Measurements from ENCODE around the gene ADGRL3. TPM values are rescaled to one million over a fixed set of nuclear protein-coding genes. Genes with fewer than 3 reads are reported as not detected.

The ADGRL3 gene
- total RNA-seq, 1 donor from 2014 or later = 44.8 TPM

DNA sequence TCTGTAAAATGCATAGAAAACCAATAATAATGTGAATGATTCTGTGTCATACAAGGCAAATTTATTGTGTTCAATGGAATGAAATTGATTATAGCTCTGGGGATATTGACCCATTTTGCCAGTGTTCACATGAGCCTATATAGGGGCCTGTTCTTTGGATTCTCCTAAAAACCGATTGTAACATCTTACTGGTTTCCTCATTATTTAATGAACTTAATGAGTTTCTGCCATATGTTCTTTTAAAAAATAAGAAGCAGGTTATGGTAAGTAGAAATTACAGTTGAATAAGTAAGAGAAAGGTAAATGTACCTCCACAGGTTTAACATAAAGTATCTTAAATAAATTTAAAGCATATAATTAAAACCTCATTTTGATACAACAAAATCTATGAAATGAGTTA is 24.6 kb upstream of the ADGRL3 start:
- H3K36me3 Mint-ChIP-seq (ENCODE audit: low read depth, unreplicated experiment) = no peaks in the 10 kb centered on the region
- DNase-seq (ENCODE audit: low spot score) = no peak
- H3K4me1 Mint-ChIP-seq (ENCODE audit: unreplicated experiment) = no peaks in the 10 kb centered on the region
- TF ChIP-seq, protein P1, sequence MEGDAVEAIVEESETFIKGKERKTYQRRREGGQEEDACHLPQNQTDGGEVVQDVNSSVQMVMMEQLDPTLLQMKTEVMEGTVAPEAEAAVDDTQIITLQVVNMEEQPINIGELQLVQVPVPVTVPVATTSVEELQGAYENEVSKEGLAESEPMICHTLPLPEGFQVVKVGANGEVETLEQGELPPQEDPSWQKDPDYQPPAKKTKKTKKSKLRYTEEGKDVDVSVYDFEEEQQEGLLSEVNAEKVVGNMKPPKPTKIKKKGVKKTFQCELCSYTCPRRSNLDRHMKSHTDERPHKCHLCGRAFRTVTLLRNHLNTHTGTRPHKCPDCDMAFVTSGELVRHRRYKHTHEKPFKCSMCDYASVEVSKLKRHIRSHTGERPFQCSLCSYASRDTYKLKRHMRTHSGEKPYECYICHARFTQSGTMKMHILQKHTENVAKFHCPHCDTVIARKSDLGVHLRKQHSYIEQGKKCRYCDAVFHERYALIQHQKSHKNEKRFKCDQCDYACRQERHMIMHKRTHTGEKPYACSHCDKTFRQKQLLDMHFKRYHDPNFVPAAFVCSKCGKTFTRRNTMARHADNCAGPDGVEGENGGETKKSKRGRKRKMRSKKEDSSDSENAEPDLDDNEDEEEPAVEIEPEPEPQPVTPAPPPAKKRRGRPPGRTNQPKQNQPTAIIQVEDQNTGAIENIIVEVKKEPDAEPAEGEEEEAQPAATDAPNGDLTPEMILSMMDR (IDR thresholded peaks at IDR 0.05; ENCODE audit: unreplicated experiment) = no peak
- H3K9me3 Mint-ChIP-seq (ENCODE audit: unreplicated experiment) = no peaks in the 10 kb centered on the region
- no peak overlapping the region for H3K27ac Mint-ChIP-seq (ENCODE audit: unreplicated experiment)
- no peaks in the 10 kb centered on the region for H3K27me3 Mint-ChIP-seq (ENCODE audit: unreplicated experiment)
- H3K4me3 Mint-ChIP-seq (ENCODE audit: unreplicated experiment) = no peak overlapping the region

DNA sequence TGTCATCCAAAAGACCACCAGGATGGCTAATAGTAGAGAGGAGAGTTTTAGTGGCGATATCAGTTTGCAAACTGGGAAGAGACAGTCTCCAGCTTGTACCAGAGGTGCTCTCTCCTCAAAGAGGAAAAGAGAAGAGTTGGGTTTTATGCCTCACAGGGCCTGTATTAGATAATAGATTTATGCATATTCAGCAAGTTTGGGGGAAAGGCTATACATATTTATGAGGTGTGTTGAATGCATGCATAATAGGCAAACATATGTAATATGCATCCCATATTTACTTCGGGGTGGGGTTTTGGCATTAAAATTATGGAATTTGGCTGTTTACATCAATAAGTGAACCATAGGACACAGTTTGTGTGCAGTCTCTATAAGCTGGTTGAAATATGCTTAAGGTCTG is 22.8 kb upstream of the ADGRL3 start:
- H3K27ac Mint-ChIP-seq (ENCODE audit: unreplicated experiment) = no peak overlapping the region
- no peaks in the 10 kb centered on the region for H3K4me1 Mint-ChIP-seq (ENCODE audit: unreplicated experiment)
- no peaks in the 10 kb centered on the region for H3K36me3 Mint-ChIP-seq (ENCODE audit: low read depth, unreplicated experiment)
- no peak overlapping the region for H3K4me3 Mint-ChIP-seq (ENCODE audit: unreplicated experiment)
- H3K27me3 Mint-ChIP-seq (ENCODE audit: unreplicated experiment) = no peaks in the 10 kb centered on the region
- no peaks in the 10 kb centered on the region for H3K9me3 Mint-ChIP-seq (ENCODE audit: unreplicated experiment)
- TF ChIP-seq, protein P1 (IDR thresholded peaks at IDR 0.05; ENCODE audit: unreplicated experiment) = no peak
- DNase-seq (ENCODE audit: low spot score) = no peak

DNA sequence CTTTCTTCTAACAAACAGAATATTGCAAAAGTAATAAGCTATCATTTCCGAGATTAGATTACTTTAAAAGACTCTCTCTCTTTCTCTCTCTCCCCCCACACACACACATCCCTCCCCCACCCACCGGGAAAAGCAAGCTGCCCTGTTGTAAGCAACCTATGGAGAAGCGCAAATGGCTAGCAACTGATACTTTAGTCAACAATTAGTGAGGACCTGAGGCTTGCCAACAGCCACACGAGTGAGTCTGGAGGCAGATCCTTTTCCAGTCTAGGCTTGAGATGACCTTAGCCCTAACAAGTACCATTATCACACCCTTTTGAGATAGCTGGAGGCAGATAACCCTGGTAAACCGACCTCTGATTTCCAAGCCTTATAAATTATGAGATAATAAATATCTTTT is 19.7 kb upstream of the ADGRL3 start:
- Mint-ChIP-seq H3K4me1 (ENCODE audit: unreplicated experiment) (peaks cover 3% of the 10 kb centered on the region), H3K36me3 (ENCODE audit: low read depth, unreplicated experiment) (no peaks in the 10 kb centered on the region), H3K27ac (ENCODE audit: unreplicated experiment) (no peak overlapping the region), H3K9me3 (ENCODE audit: unreplicated experiment) (no peaks in the 10 kb centered on the region), H3K4me3 (ENCODE audit: unreplicated experiment) (no peak overlapping the region), H3K27me3 (ENCODE audit: unreplicated experiment) (peaks cover 3% of the 10 kb centered on the region)
- TF ChIP-seq, protein P1 (IDR thresholded peaks at IDR 0.05; ENCODE audit: unreplicated experiment) = no peak
- no peak for DNase-seq (ENCODE audit: low spot score)

DNA sequence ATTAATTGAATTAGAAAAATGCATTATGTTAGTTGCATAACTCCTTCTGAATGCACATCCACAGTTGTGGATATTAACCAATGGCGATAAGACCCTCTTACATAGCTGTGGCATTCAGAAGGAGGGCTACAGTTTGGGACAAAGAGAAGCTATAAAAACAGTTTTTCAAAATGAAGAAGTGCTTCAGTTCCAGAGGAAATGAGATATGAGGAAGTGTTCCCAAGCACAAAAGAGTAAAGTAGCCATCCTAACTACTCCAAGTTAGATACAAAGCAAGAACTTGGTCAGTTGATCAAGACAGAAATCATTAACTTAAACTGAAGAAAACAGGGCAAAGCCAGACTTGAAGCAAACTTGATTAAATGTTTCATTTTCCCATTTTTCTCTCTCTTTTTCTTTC is 17.2 kb upstream of the ADGRL3 start:
- Mint-ChIP-seq H3K4me3 (ENCODE audit: unreplicated experiment) (no peak overlapping the region), H3K36me3 (ENCODE audit: low read depth, unreplicated experiment) (no peaks in the 10 kb centered on the region), H3K9me3 (ENCODE audit: unreplicated experiment) (no peaks in the 10 kb centered on the region), H3K27ac (ENCODE audit: unreplicated experiment) (no peak overlapping the region), H3K27me3 (ENCODE audit: unreplicated experiment) (peaks cover 3% of the 10 kb centered on the region), H3K4me1 (ENCODE audit: unreplicated experiment) (peaks cover 3% of the 10 kb centered on the region)
- TF ChIP-seq, protein P1 (IDR thresholded peaks at IDR 0.05; ENCODE audit: unreplicated experiment) = no peak
- no peak for DNase-seq (ENCODE audit: low spot score)

DNA sequence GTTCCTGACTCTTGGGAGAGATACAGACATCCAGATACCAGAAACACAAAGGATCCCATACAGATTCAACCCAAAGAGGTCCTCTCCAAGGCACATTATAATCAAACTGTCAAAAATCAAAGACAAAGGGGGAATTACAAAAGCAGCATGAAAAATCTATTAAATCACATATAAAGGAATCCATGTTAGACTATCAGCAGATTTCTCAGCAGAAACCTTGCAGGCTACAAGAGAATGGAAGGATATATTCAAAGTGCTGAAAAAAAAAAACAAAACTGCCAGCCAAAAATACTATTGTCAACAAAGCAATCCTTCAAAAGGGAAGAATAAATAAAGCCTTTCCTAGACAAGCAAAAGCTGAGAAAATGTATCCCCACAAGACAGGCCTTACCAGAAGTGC is 14.8 kb upstream of the ADGRL3 start:
- Mint-ChIP-seq H3K4me1 (ENCODE audit: unreplicated experiment) (peaks cover 15% of the 10 kb centered on the region), H3K27ac (ENCODE audit: unreplicated experiment) (no peak overlapping the region), H3K36me3 (ENCODE audit: low read depth, unreplicated experiment) (peaks cover 3% of the 10 kb centered on the region), H3K9me3 (ENCODE audit: unreplicated experiment) (no peaks in the 10 kb centered on the region), H3K4me3 (ENCODE audit: unreplicated experiment) (no peak overlapping the region), H3K27me3 (ENCODE audit: unreplicated experiment) (peaks cover 9% of the 10 kb centered on the region)
- TF ChIP-seq, protein P1 (IDR thresholded peaks at IDR 0.05; ENCODE audit: unreplicated experiment) = no peak
- no peak for DNase-seq (ENCODE audit: low spot score)

Measured in endothelial cell (in vitro differentiated cells).